Measurements from ENCODE around the gene MACROD1.

MACROD1 gene

GRCh38 chr11:64009710-64010109 is 156.2 kb downstream of the MACROD1 start:
- no peak for DNase-seq

GRCh38 chr11:64008914-64009633 is 156.8 kb downstream of the MACROD1 start:
- DNase-seq, result no peak

- no peak for DNase-seq
These were observed 157.5 kb downstream of the MACROD1 start for GRCh38 chr11:64008283-64008913.

- DNase-seq, result no peak
These were observed 158.2 kb downstream of the MACROD1 start for GRCh38 chr11:64007629-64008282.

- DNase-seq, result no peak
These were observed 158.7 kb downstream of the MACROD1 start for GRCh38 chr11:64007160-64007628.

- no peak for DNase-seq
These were observed 159.5 kb downstream of the MACROD1 start for GRCh38 chr11:64006398-64006797.

GRCh38 chr11:64005691-64006090 is 160.2 kb downstream of the MACROD1 start:
- no peak for DNase-seq

GRCh38 chr11:64004590-64004984 is 161.3 kb downstream of the MACROD1 start:
- DNase-seq, result no peak

GRCh38 chr11:64003807-64004589 is 161.9 kb downstream of the MACROD1 start:
- no peak for DNase-seq

- DNase-seq, result no peak
These were observed 164.2 kb downstream of the MACROD1 start for GRCh38 chr11:64001484-64002420.

GRCh38 chr11:64000740-64001483 is 165.0 kb downstream of the MACROD1 start:
- DNase-seq, result no peak

- DNase-seq, result peak; percentile 56
These were observed 165.7 kb downstream of the MACROD1 start for GRCh38 chr11:64000026-64000739.

GRCh38 chr11:63999349-64000025 is 166.4 kb downstream of the MACROD1 start:
- peak; percentile 28 for DNase-seq

- no peak for DNase-seq
These were observed 167.2 kb downstream of the MACROD1 start for GRCh38 chr11:63998558-63999348.

GRCh38 chr11:63997801-63998337 is 168.0 kb downstream of the MACROD1 start:
- no peak for DNase-seq

- DNase-seq, result no peak
These were observed 168.7 kb downstream of the MACROD1 start for GRCh38 chr11:63997104-63997700.

GRCh38 chr11:63996512-63996911 is 169.4 kb downstream of the MACROD1 start:
- DNase-seq, result no peak

- no peak for DNase-seq
These were observed 171.9 kb downstream of the MACROD1 start for GRCh38 chr11:63993993-63994392.

All from activated gamma-delta T cell (primary cell).